IMR-90 (cell line): ENCODE measurements around the gene JPH3. TPM values are rescaled to one million over a fixed set of nuclear protein-coding genes. Genes with fewer than 3 reads are reported as not detected.

Experiments used
- ATAC-seq: fragments of 200-7000 bp; cut with Tn5 transposase; 2 replicates; pipeline ENCODE4 v1.9.1; 2020; ENCODE audit warnings: low read depth, mild to moderate bottlenecking, moderate library complexity
- BruUV-seq: library from RNA; stranded (reverse); fragments of 400-500 nt; replicated peaks from 2 replicates; lab custom pipeline; 2021; lab: Mats Ljungman, UMichigan
- CTCF ChIA-PET: fragments of 300-600 bp; formaldehyde crosslinking; extraction: SDS; loops from one replicate; lab custom pipeline; 2021; ENCODE audit warnings: antibody characterized with exemption; lab: Yijun Ruan, JAX
- POLR2A ChIA-PET: fragments of 300-600 bp; sonication (Branson Sonifier 250); formaldehyde crosslinking; loops from one replicate; lab custom pipeline; 2022; ENCODE audit warnings: antibody characterized with exemption; ENCODE audit not compliant: unreplicated experiment; lab: Charles Lee
- DNase-seq: peaks from one replicate; pipeline ENCODE4 v3.0.0; 2013
- H2AFZ ChIP-seq: replicated peaks from 2 replicates; pipeline ENCODE3; 2013; ENCODE audit warnings: low read length, mild to moderate bottlenecking; ENCODE audit not compliant: poor library complexity
- H2AK5ac ChIP-seq: 2 replicates; pipeline ENCODE4 v1.6.1; 2013; ENCODE audit warnings: low read depth, low read length, inconsistent platforms
- H2AK9ac ChIP-seq: replicated peaks from 2 replicates; pipeline ENCODE3; 2013; ENCODE audit warnings: mild to moderate bottlenecking, low read depth, low read length, moderate library complexity; ENCODE audit not compliant: poor library complexity
- H2BK120ac ChIP-seq: 2 replicates; pipeline ENCODE4 v1.6.1; 2013; ENCODE audit warnings: low read depth, low read length, inconsistent platforms
- H2BK15ac ChIP-seq: 3 replicates; pipeline ENCODE4 v1.6.1; 2013; ENCODE audit warnings: low read depth, low read length, inconsistent platforms
- H2BK20ac ChIP-seq: 2 replicates; pipeline ENCODE4 v1.6.1; 2013; ENCODE audit warnings: low read depth, mild to moderate bottlenecking, inconsistent platforms, low read length, moderate library complexity
- H2BK5ac ChIP-seq: 2 replicates; pipeline ENCODE4 v1.6.1; 2013; ENCODE audit warnings: mild to moderate bottlenecking, low read depth, low read length, inconsistent platforms; ENCODE audit not compliant: poor library complexity, severe bottlenecking
- H3K14ac ChIP-seq: replicated peaks from 2 replicates; pipeline ENCODE4 v1.6.1; 2013; ENCODE audit warnings: low read depth, low read length, inconsistent platforms
- H3K18ac ChIP-seq: 2 replicates; pipeline ENCODE4 v1.6.1; 2013; ENCODE audit warnings: low read depth, low read length, control low read depth
- H3K23ac ChIP-seq: 2 replicates; pipeline ENCODE4 v1.6.1; 2013; ENCODE audit warnings: low read depth, low read length, inconsistent platforms
- H3K27ac ChIP-seq: 2 replicates; pipeline ENCODE4 v1.5.1; 2013; ENCODE audit warnings: mild to moderate bottlenecking, control low read depth, low read length; ENCODE audit not compliant: insufficient read depth
- H3K27me3 ChIP-seq: 2 replicates; pipeline ENCODE4 v1.6.1; 2013; ENCODE audit warnings: low read length; ENCODE audit not compliant: control insufficient read depth, insufficient read depth
- H3K36me3 ChIP-seq: 2 replicates; pipeline ENCODE4 v1.6.1; 2013; ENCODE audit warnings: low read length, mixed read lengths; ENCODE audit not compliant: control insufficient read depth, insufficient read depth
- H3K4ac ChIP-seq: 2 replicates; pipeline ENCODE4 v1.6.1; 2013; ENCODE audit warnings: low read depth, low read length, inconsistent platforms
- H3K4me1 ChIP-seq: 2 replicates; pipeline ENCODE4 v1.6.1; 2013; ENCODE audit warnings: low read length, mixed read lengths; ENCODE audit not compliant: control insufficient read depth, insufficient read depth
- H3K4me2 ChIP-seq: 2 replicates; pipeline ENCODE4 v1.6.1; 2013; ENCODE audit warnings: low read depth, mild to moderate bottlenecking, control low read depth, low read length, moderate library complexity
- H3K4me3 ChIP-seq: 2 replicates; pipeline ENCODE4 v1.5.1; 2013; ENCODE audit warnings: low read depth, mild to moderate bottlenecking, control low read depth, low read length, moderate library complexity; ENCODE audit not compliant: insufficient read depth
- H3K56ac ChIP-seq: 2 replicates; pipeline ENCODE4 v1.6.1; 2013; ENCODE audit warnings: low read length, inconsistent platforms; ENCODE audit not compliant: insufficient read depth; ENCODE audit errors: extremely low read depth
- H3K79me1 ChIP-seq, 2 experiments: 2 replicates each; pipeline ENCODE4 v1.6.1; 2013; ENCODE audit warnings: low read length in 2 of 2, inconsistent platforms in 1 of 2, low read depth in 1 of 2
- H3K9ac ChIP-seq: 2 replicates; pipeline ENCODE4 v1.6.1; 2013; ENCODE audit warnings: low read depth, low read length, control low read depth
- H3K9me1 ChIP-seq: 2 replicates; pipeline ENCODE4 v1.6.1; 2013; ENCODE audit warnings: low read length, inconsistent platforms; ENCODE audit not compliant: insufficient read depth
- H3K9me3 ChIP-seq: 2 replicates; pipeline ENCODE4 v1.6.1; 2013; ENCODE audit warnings: low read length; ENCODE audit not compliant: control insufficient read depth, insufficient read depth
- H4K20me1 ChIP-seq: 2 replicates; pipeline ENCODE4 v1.6.1; 2013; ENCODE audit warnings: low read length, inconsistent platforms; ENCODE audit not compliant: insufficient read depth
- H4K5ac ChIP-seq: 2 replicates; pipeline ENCODE4 v1.6.1; 2013; ENCODE audit warnings: mild to moderate bottlenecking, low read depth, low read length, control low read depth
- H4K8ac ChIP-seq, 2 experiments: 2 replicates each; pipeline ENCODE4 v1.6.1; 2013; ENCODE audit warnings: low read depth in 2 of 2, low read length in 2 of 2, control low read depth in 1 of 2, inconsistent platforms in 1 of 2
- H4K91ac ChIP-seq: 2 replicates; pipeline ENCODE4 v1.6.1; 2013; ENCODE audit warnings: low read depth, low read length, inconsistent platforms; ENCODE audit not compliant: insufficient read depth
- CHD1 ChIP-seq: IDR thresholded peaks from 2 replicates; pipeline ENCODE4 v1.6.1; 2012; ENCODE audit warnings: low read depth, low read length, improper control_type of control experiment
- ELK1 ChIP-seq: fragments of 150-350 bp; IDR thresholded peaks from 2 replicates; pipeline ENCODE4 v1.6.1; 2016; ENCODE audit warnings: low read depth, mild to moderate bottlenecking, low read length, moderate library complexity, borderline replicate concordance
- MAFK ChIP-seq: IDR thresholded peaks from 2 replicates; pipeline ENCODE4 v1.6.1; 2012; ENCODE audit warnings: low read depth, low read length, improper control_type of control experiment
- MAZ ChIP-seq: IDR thresholded peaks from 2 replicates; pipeline ENCODE4 v1.6.1; 2012; ENCODE audit warnings: low read depth, mild to moderate bottlenecking, low read length, improper control_type of control experiment, moderate library complexity, borderline replicate concordance
- RAD21 ChIP-seq: IDR thresholded peaks from 2 replicates; pipeline ENCODE4 v1.6.1; 2012; ENCODE audit warnings: low read length, improper control_type of control experiment
- RCOR1 ChIP-seq: IDR thresholded peaks from 2 replicates; pipeline ENCODE4 v1.6.1; 2012; ENCODE audit warnings: mild to moderate bottlenecking, low read length, improper control_type of control experiment; ENCODE audit not compliant: insufficient replicate concordance
- WGBS, 2 experiments: methylation state at CpG; one replicate each; pipeline versions ENCODE4 v1.1.5 to v1.1.7; 2013; ENCODE audit warnings: missing lambda C conversion rate in 2 of 2; ENCODE audit not compliant: insufficient read length in 1 of 2; ENCODE audit errors: extremely low coverage in 2 of 2; 5-methylcytosine and 5-hydroxymethylcytosine counted together
- dilution Hi-C: fragments of 300-500 bp; cut with HindIII; formaldehyde crosslinking; loops from one replicate; pipeline ENCODE4 v1.14.3; 2018; ENCODE audit warnings: low sequenced_read_pairs; ENCODE audit not compliant: unreplicated experiment
- in situ Hi-C: fragments of 300-500 bp; cut with MboI; formaldehyde crosslinking; loops from 3 replicates; pipeline ENCODE4 v1.14.3; 2019; ENCODE audit warnings: low sequenced_read_pairs, inconsistent platforms, mixed read lengths
- intact Hi-C: fragments of 100-400 bp; cut with micrococcal nuclease; formaldehyde crosslinking; loops from 2 replicates; pipeline ENCODE4 v1.10.0; 2022
- polyA plus RNA-seq, 3 experiments: library from polyadenylated mRNA; depleted of rRNA; stranded (reverse); fragments of >200 nt; gene quantifications; 2 replicates each; pipeline ENCODE4 v1.2.3, GENCODE V29; 2012; ENCODE audit warnings: low replicate concordance in 1 of 3
- total RNA-seq: library from RNA; depleted of rRNA; stranded (reverse); fragments of >200 nt; gene quantifications from 2 replicates; pipeline ENCODE4 v1.2.3, GENCODE V29; 2012
- TF ChIP-seq, protein P1 (sequence below): conservative IDR thresholded peaks from 2 replicates; pipeline ENCODE4 v1.5.1; 2012; ENCODE audit warnings: mild to moderate bottlenecking, low read depth, low read length, improper control_type of control experiment

Gene JPH3
- total and polyA plus RNA-seq, 2 of the 4 experiments (the other 2 are of a cell fraction): 0.03 TPM; not detected in 1

DNA sequence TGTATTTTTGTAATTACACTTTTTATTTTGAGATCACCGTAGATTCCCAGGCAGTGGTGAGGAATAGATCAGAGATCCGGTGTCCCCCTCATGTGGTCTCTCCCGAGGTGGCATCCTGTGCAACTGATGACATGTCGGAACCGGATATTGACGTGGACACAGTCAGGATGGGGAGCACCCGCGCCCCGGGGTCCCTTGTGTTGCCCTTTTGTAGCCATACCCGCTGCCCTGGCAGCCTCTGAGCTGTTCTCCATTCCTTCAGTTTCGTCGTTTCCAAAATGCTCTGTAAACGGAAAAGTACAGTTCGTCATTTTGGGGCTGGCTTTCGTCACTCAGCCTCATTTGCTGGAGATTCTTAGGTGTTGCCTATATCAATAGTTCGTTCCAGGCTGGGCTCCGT is 14.2 kb downstream of the JPH3 start:
- H3K4ac ChIP-seq: no peak overlapping the region
- no peak overlapping the region for H4K91ac ChIP-seq
- H3K9me1 ChIP-seq: no peaks in the 10 kb centered on the region
- H3K79me1 ChIP-seq: no peaks in the 10 kb centered on the region
- no peak overlapping the region for H4K8ac ChIP-seq
- no peaks in the 10 kb centered on the region for H3K36me3 ChIP-seq
- H2AFZ ChIP-seq: no peak overlapping the region
- in situ Hi-C loops (no loop called here), intact Hi-C loops (no loop called here), dilution Hi-C loops (no loop called here)
- no peak overlapping the region for H2BK15ac ChIP-seq
- H3K4me1 ChIP-seq: no peaks in the 10 kb centered on the region
- no peak overlapping the region for H2BK5ac ChIP-seq
- TF ChIP-seq RAD21: no peak
- no peak for TF ChIP-seq MAFK
- TF ChIP-seq CHD1: no peak
- TF ChIP-seq RCOR1: no peak
- TF ChIP-seq, protein P1, sequence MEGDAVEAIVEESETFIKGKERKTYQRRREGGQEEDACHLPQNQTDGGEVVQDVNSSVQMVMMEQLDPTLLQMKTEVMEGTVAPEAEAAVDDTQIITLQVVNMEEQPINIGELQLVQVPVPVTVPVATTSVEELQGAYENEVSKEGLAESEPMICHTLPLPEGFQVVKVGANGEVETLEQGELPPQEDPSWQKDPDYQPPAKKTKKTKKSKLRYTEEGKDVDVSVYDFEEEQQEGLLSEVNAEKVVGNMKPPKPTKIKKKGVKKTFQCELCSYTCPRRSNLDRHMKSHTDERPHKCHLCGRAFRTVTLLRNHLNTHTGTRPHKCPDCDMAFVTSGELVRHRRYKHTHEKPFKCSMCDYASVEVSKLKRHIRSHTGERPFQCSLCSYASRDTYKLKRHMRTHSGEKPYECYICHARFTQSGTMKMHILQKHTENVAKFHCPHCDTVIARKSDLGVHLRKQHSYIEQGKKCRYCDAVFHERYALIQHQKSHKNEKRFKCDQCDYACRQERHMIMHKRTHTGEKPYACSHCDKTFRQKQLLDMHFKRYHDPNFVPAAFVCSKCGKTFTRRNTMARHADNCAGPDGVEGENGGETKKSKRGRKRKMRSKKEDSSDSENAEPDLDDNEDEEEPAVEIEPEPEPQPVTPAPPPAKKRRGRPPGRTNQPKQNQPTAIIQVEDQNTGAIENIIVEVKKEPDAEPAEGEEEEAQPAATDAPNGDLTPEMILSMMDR: no peak
- no peak for TF ChIP-seq MAZ
- TF ChIP-seq ELK1: no peak
- H3K4me3 ChIP-seq: no peak overlapping the region
- no peak overlapping the region for H3K9ac ChIP-seq
- ATAC-seq: no peak
- no peak overlapping the region for H3K56ac ChIP-seq
- H3K14ac ChIP-seq: no peak overlapping the region
- DNase-seq: no peak
- H3K9me3 ChIP-seq: no peaks in the 10 kb centered on the region
- H3K23ac ChIP-seq: no peak overlapping the region
- POLR2A ChIA-PET: no interaction called here
- BruUV-seq: no TSS peak
- no peak overlapping the region for H3K4me2 ChIP-seq
- no peaks in the 10 kb centered on the region for H4K20me1 ChIP-seq
- no peak overlapping the region for H2BK20ac ChIP-seq
- H3K27me3 ChIP-seq: peaks cover 39% of the 10 kb centered on the region
- no peak overlapping the region for H2BK120ac ChIP-seq
- CTCF ChIA-PET: interaction anchor here (0.6 kb wide), 1 partner anchor 160 kb away, joined by 3 read pairs; no protein-coding TSS in a partner anchor
- no peak overlapping the region for H3K18ac ChIP-seq
- H2AK5ac ChIP-seq: no peak overlapping the region
- H3K27ac ChIP-seq: no peak overlapping the region
- WGBS, 2 experiments: 63% methylated on average over 17 of the region's 17 CpGs; no CpG with 5 or more reads in 1 of the 2 experiments
- no peak overlapping the region for H2AK9ac ChIP-seq
- H4K5ac ChIP-seq: no peak overlapping the region
